Measurements from ENCODE around the gene QRFP.

Gene QRFP

GRCh38 chr9:130906735-130907416 lies 10.3 kb upstream of the QRFP start:
- H3K9ac ChIP-seq (ENCODE audit: low read depth, low read length) = no peak overlapping the region
- no peaks in the 10 kb centered on the region for H3K9me3 ChIP-seq (ENCODE audit: insufficient read depth, low read depth, low read length)
- no peak overlapping the region for H3K4me3 ChIP-seq (ENCODE audit: low read length)
- H3K27me3 ChIP-seq (ENCODE audit: insufficient read depth, low read length) = no peaks in the 10 kb centered on the region
- H3K36me3 ChIP-seq (ENCODE audit: insufficient read depth, low read length) = no peaks in the 10 kb centered on the region
- 86% methylated on average over 19 of the region's 21 CpGs for WGBS
- H3K4me1 ChIP-seq (ENCODE audit: insufficient read depth, low read length) = no peaks in the 10 kb centered on the region
- H3K27ac ChIP-seq (ENCODE audit: low read depth, low read length) = no peak overlapping the region

GRCh38 chr9:130905902-130906734 lies 9.5 kb upstream of the QRFP start:
- H3K9ac ChIP-seq (ENCODE audit: low read depth, low read length) = no peak overlapping the region
- H3K36me3 ChIP-seq (ENCODE audit: insufficient read depth, low read length) = no peaks in the 10 kb centered on the region
- H3K9me3 ChIP-seq (ENCODE audit: insufficient read depth, low read depth, low read length) = no peaks in the 10 kb centered on the region
- no peaks in the 10 kb centered on the region for H3K27me3 ChIP-seq (ENCODE audit: insufficient read depth, low read length)
- no peak overlapping the region for H3K27ac ChIP-seq (ENCODE audit: low read depth, low read length)
- no peak overlapping the region for H3K4me3 ChIP-seq (ENCODE audit: low read length)
- H3K4me1 ChIP-seq (ENCODE audit: insufficient read depth, low read length) = no peaks in the 10 kb centered on the region
- WGBS = 89% methylated on average over 24 of the region's 24 CpGs

- H3K27ac ChIP-seq (ENCODE audit: low read depth, low read length) = no peak overlapping the region
- WGBS = 90% methylated on average over 24 of the region's 24 CpGs
- no peaks in the 10 kb centered on the region for H3K9me3 ChIP-seq (ENCODE audit: insufficient read depth, low read depth, low read length)
- no peaks in the 10 kb centered on the region for H3K36me3 ChIP-seq (ENCODE audit: insufficient read depth, low read length)
- no peaks in the 10 kb centered on the region for H3K27me3 ChIP-seq (ENCODE audit: insufficient read depth, low read length)
- no peak overlapping the region for H3K4me3 ChIP-seq (ENCODE audit: low read length)
- no peak overlapping the region for H3K9ac ChIP-seq (ENCODE audit: low read depth, low read length)
- no peaks in the 10 kb centered on the region for H3K4me1 ChIP-seq (ENCODE audit: insufficient read depth, low read length)
Observed at GRCh38 chr9:130905125-130905901, 8.7 kb upstream of the QRFP start.

- Histone ChIP-seq H3K27me3 (ENCODE audit: insufficient read depth, low read length) (no peaks in the 10 kb centered on the region), H3K9me3 (ENCODE audit: insufficient read depth, low read depth, low read length) (no peaks in the 10 kb centered on the region), H3K27ac (ENCODE audit: low read depth, low read length) (no peak overlapping the region), H3K36me3 (ENCODE audit: insufficient read depth, low read length) (no peaks in the 10 kb centered on the region), H3K4me3 (ENCODE audit: low read length) (no peak overlapping the region), H3K4me1 (ENCODE audit: insufficient read depth, low read length) (no peaks in the 10 kb centered on the region), H3K9ac (ENCODE audit: low read depth, low read length) (no peak overlapping the region)
- 94% methylated on average over 48 of the region's 48 CpGs for WGBS
Observed at GRCh38 chr9:130904070-130905044, 7.7 kb upstream of the QRFP start.

GRCh38 chr9:130903194-130904069 lies 6.8 kb upstream of the QRFP start:
- H3K9me3 ChIP-seq (ENCODE audit: insufficient read depth, low read depth, low read length) = no peaks in the 10 kb centered on the region

GRCh38 chr9:130902204-130903185 lies 5.9 kb upstream of the QRFP start:
- no peak overlapping the region for H3K9ac ChIP-seq (ENCODE audit: low read depth, low read length)
- no peaks in the 10 kb centered on the region for H3K4me1 ChIP-seq (ENCODE audit: insufficient read depth, low read length)
- H3K27me3 ChIP-seq (ENCODE audit: insufficient read depth, low read length) = no peaks in the 10 kb centered on the region
- H3K9me3 ChIP-seq (ENCODE audit: insufficient read depth, low read depth, low read length) = no peaks in the 10 kb centered on the region
- no peaks in the 10 kb centered on the region for H3K36me3 ChIP-seq (ENCODE audit: insufficient read depth, low read length)
- H3K27ac ChIP-seq (ENCODE audit: low read depth, low read length) = no peak overlapping the region
- H3K4me3 ChIP-seq (ENCODE audit: low read length) = no peak overlapping the region
- 89% methylated on average over 26 of the region's 27 CpGs for WGBS

More at GRCh38 chr9:130903194-130904069, 6.8 kb upstream of the QRFP start:
- no peak overlapping the region for H3K27ac ChIP-seq (ENCODE audit: low read depth, low read length)
- WGBS = 84% methylated on average over 25 of the region's 25 CpGs
- no peaks in the 10 kb centered on the region for H3K4me1 ChIP-seq (ENCODE audit: insufficient read depth, low read length)
- H3K36me3 ChIP-seq (ENCODE audit: insufficient read depth, low read length) = no peaks in the 10 kb centered on the region
- H3K9ac ChIP-seq (ENCODE audit: low read depth, low read length) = no peak overlapping the region
- H3K4me3 ChIP-seq (ENCODE audit: low read length) = no peak overlapping the region
- H3K27me3 ChIP-seq (ENCODE audit: insufficient read depth, low read length) = no peaks in the 10 kb centered on the region

GRCh38 chr9:130901498-130902203 lies 5.0 kb upstream of the QRFP start:
- WGBS = 91% methylated on average over 17 of the region's 17 CpGs
- H3K36me3 ChIP-seq (ENCODE audit: insufficient read depth, low read length) = no peaks in the 10 kb centered on the region
- H3K9me3 ChIP-seq (ENCODE audit: insufficient read depth, low read depth, low read length) = no peaks in the 10 kb centered on the region
- H3K9ac ChIP-seq (ENCODE audit: low read depth, low read length) = no peak overlapping the region
- H3K27ac ChIP-seq (ENCODE audit: low read depth, low read length) = no peak overlapping the region
- H3K4me1 ChIP-seq (ENCODE audit: insufficient read depth, low read length) = no peaks in the 10 kb centered on the region
- H3K27me3 ChIP-seq (ENCODE audit: insufficient read depth, low read length) = no peaks in the 10 kb centered on the region
- H3K4me3 ChIP-seq (ENCODE audit: low read length) = no peak overlapping the region

- H3K4me3 ChIP-seq (ENCODE audit: low read length) = no peak overlapping the region
- no peak overlapping the region for H3K9ac ChIP-seq (ENCODE audit: low read depth, low read length)
- WGBS = 89% methylated on average over 16 of the region's 17 CpGs
- H3K4me1 ChIP-seq (ENCODE audit: insufficient read depth, low read length) = no peaks in the 10 kb centered on the region
- H3K27ac ChIP-seq (ENCODE audit: low read depth, low read length) = no peak overlapping the region
- no peaks in the 10 kb centered on the region for H3K36me3 ChIP-seq (ENCODE audit: insufficient read depth, low read length)
- no peaks in the 10 kb centered on the region for H3K27me3 ChIP-seq (ENCODE audit: insufficient read depth, low read length)
- H3K9me3 ChIP-seq (ENCODE audit: insufficient read depth, low read depth, low read length) = no peaks in the 10 kb centered on the region
Observed at GRCh38 chr9:130900701-130901497, 4.3 kb upstream of the QRFP start.

Data from HUES64 (cell line).